T1000 (cell line): ENCODE results near the gene ASCL2.

Experiments used
- DNase-seq: peaks from one replicate; lab custom pipeline; 2025; ENCODE audit warnings: mixed read lengths; lab: John Stamatoyannopoulos, UW

The ASCL2 gene

GRCh38 chr11:2272228-2272945, 2.0 kb upstream of the ASCL2 start:
- DNase-seq = no peak

GRCh38 chr11:2271327-2272227, 1.2 kb upstream of the ASCL2 start:
- no peak for DNase-seq

GRCh38 chr11:2271077-2271326, 614 bp upstream of the ASCL2 start:
- DNase-seq = no peak

DNA sequence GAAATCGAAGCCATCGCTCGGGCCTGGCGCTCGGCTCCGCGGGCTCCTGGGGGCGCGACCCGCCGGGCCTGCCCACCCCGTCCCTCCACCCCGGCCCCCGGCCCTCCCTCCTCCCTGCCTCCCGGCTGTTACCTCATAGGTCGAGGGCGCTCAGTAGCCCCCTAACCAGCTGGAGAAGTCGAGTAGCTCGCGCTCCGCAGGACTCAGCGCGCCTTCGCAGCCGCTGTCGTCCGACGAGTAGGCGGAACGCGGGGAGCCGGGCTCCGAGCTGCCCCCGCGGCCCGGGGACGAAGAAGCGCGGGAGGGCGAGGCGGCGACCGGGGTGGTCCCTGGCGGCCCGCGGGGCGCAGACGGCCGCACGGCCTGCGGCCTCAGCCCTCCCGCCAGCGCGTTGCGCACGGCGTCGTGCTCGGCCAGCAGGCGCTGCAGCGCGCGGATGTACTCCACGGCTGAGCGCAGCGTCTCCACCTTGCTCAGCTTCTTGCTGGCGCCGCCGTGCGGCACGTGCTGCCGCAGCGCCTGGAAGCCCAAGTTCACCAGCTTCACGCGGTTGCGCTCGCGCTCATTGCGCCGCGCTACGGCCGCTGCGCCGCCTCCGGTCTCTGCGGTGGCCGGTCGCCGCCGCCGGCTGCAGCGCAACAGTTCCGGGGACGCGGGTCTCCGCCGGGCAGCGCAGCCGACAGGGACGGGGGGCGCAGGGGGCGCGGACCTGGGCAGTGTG, 627 bp downstream of the ASCL2 start:
- DNase-seq = no peak

- no peak for DNase-seq
Measured at GRCh38 chr11:2268729-2269600, 1.4 kb downstream of the ASCL2 start.

DNA sequence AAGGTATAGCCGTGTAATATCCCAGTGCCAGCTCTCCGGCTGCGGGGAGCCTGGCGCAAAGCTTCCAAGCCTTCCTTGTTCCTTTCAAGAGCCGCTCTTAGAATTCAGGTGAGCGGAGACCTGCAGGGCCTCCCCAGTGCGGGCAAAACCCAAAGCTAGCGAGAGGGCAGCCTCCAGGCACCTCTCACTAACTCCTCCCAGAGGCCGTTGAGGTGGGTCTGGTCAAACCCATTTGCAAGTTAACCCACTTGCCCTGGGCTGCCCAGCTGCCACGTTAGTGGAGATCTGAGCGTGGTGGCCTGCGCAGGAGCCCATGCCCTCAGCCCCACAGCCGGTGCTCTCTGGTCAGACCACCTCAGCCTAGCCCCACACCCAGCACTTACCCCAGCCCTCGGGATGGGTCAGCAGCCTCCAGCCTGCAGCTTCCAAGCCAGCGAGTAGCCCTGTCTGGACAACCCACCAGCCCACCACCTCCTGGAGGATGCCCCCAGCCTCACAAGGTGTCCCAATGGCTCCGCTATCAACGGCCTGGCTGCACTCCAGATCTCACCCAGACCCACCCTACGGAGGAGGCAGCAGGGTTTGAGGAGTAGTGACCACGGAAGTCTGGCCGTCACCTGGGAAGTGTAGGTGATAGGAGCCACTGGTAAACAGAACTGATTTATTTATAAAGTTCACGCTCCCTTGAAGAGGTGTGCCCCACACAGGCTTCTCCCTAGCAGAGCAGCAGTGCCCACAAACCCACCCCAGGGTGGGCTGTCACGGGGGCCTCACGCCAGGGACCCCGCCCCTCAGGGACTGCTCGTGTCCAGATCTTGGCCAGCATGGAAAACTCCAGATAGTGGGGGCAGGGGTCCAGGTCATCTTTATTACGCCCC, 2.3 kb downstream of the ASCL2 start:
- no peak for DNase-seq

DNA sequence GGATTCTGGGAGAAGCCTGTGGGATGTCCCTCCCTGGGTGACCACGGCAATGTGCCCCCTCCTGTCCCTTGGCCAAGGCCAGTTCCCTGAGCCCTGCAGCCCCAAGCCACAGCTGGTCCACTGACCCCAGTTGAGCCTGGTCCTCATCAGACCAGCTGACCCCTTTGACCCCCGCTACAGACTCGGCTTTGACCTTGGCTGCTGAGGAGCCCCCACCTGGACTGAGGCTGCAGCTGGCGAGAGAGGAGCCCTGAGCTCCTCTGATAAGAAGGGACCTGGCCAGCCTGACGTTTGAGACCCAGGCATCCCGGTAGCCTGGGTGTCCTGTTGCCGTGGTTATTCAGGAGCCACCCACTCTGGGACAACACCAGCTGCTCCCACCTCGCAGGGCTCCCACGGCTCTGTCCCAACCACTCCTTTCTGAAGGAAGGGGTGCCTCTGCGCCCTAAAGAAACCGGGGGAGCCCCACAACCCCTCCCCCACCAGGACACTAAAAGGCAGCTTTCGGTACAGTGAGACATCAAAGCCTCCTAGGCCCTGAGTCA, 3.0 kb downstream of the ASCL2 start:
- DNase-seq = no peak

DNA sequence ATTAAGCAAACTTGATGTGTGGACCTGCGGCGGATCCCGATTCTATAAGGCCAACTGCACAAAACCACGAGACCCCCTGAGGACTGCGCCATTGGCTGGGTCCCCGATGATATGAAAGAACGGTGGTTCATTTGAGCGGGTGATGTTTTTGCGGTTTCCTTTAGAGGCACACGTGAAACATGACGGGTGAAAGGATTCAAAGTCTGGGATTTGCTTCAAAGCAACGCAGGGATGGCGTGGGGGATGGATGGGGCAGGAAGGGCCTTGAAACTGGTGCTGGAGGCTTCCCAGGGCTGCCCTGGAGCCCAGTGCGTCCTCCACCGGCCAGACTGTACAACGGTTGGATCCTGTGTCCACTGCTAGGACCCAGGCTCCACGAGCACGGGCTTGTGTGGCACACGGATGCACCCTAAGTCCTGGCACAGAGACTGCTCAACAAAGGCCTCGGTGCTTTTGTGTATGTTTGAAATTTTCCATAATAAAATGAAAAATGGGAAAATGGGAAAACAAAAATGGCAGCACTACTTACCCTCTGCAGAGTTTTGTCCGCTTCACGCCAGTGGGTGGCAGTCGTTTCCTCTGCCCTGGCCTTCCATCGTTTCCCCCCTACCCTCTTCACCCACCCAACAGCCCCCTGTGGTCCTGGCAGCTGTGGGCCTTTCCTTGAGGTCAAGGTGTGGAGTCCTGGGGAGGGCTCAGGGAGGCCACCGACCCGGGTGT, 3.6 kb downstream of the ASCL2 start:
- DNase-seq = no peak

DNA sequence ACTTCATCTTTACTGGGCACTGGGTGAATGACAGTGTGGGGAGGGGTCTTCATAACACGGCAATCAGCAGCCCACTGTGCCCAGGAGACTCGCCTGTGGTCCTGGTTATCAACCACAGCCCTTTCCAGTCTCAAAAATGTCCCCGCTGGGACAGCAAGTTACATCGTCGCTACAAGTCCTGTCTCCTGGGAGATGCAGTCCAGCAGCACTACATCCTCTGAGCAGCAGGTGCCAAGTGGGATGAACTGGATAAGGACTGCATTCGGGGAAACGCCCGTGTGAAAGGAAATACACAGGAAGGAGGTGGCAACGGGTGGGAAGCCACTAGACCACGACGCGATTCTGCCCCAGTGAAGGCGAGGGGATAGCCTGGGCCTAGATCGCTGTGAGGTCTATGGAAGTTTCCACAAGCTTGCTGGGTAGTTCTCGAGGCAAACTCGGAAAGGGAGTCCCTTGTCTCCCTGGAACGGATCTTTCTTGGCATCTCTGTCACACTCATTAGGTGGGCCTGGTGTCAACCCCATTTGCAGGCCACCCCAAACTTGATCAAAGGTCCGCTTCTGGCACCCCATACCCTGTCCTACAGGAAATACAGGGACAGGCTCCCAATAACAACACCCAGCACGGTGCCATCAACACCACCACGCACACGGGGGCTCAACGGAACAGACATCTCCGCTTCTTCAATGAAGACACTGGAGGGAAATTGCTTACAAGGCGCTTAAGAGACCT, 4.4 kb downstream of the ASCL2 start:
- DNase-seq = no peak

GRCh38 chr11:2265396-2265795, 5.0 kb downstream of the ASCL2 start:
- no peak for DNase-seq

GRCh38 chr11:2264366-2265053, 5.9 kb downstream of the ASCL2 start:
- no peak for DNase-seq

DNA sequence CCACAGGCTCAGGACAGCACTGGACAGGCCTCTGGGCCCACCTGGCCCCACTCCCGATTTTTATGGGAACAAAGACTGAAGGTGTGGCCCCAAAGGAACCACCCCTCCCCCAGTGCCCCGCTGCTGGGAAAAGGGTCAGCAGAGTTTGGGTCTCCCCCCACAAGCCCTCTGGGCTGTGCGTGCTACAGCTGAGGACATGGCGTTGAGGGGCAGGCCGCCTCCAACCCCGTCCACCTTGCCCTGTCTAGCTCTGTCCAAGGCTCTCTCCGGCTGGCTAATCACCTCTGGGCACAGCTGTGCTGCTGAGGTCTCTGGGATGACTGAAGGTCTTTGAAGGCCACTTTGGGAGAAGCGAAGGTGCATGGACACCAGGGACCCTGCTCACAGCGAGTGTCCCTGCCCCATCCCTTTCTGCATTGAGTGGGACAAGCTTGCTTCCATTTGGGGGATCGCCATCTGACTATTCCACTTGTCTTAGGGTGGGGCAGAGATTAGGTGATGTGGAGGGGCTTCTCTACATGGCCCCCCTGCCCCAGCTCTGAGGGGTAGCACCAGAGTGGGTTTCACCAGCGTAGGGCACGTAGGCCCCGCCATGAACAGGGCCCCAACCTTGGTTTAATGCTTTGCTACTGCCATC, 6.5 kb downstream of the ASCL2 start:
- no peak for DNase-seq

- DNase-seq = no peak
Measured at GRCh38 chr11:2263071-2263565, 7.3 kb downstream of the ASCL2 start.

- no peak for DNase-seq
Measured at GRCh38 chr11:2262301-2263070, 7.9 kb downstream of the ASCL2 start.

GRCh38 chr11:2261436-2262230, 8.8 kb downstream of the ASCL2 start:
- no peak for DNase-seq
